HEK293T (cell line): ENCODE data around the gene FHL1.

Experiments used
- BHLHE40 ChIP-seq: fragments of 450-650 bp; IDR thresholded peaks from 2 replicates; pipeline ENCODE4 v1.6.1; 2016; ENCODE audit warnings: mild to moderate bottlenecking, moderate library complexity, borderline replicate concordance
- CTBP1 ChIP-seq: fragments of 450-650 bp; IDR thresholded peaks from 2 replicates; pipeline ENCODE4 v1.6.1; 2016; ENCODE audit warnings: borderline replicate concordance
- ELF4 ChIP-seq: fragments of 450-650 bp; IDR thresholded peaks from 2 replicates; pipeline ENCODE4 v1.6.1; 2017; ENCODE audit warnings: antibody characterized with exemption
- LEF1 ChIP-seq: fragments of 450-650 bp; IDR thresholded peaks from 2 replicates; pipeline ENCODE4 v1.6.1; 2017; ENCODE audit warnings: mild to moderate bottlenecking, borderline replicate concordance
- SUZ12 ChIP-seq: fragments of 450-650 bp; IDR thresholded peaks from 2 replicates; pipeline ENCODE4 v1.6.1; 2016; ENCODE audit warnings: mild to moderate bottlenecking

- TF ChIP-seq BHLHE40 (no peak), ELF4 (no peak), CTBP1 (no peak), SUZ12 (no peak), LEF1 (no peak)
These were observed 1.1 kb downstream of the FHL1 start for GRCh38 chrX:136148391-136148790.
